GM10266 (cell line): ENCODE results near the gene MAP4K5.

Experiments used
- DNase-seq: peaks from one replicate; pipeline ENCODE4 v3.0.0; 2012; ENCODE audit errors: extremely low spot score
- CTCF ChIP-seq: IDR thresholded peaks from 2 replicates; pipeline ENCODE4 v1.5.1; 2012; ENCODE audit warnings: mild to moderate bottlenecking, low read depth; ENCODE audit not compliant: control insufficient read depth, insufficient read depth; ENCODE audit errors: missing control alignments

The MAP4K5 gene

GRCh38 chr14:50395448-50395847 lies 136.9 kb downstream of the MAP4K5 start:
- no peak for DNase-seq
- no peak for TF ChIP-seq CTCF

DNA sequence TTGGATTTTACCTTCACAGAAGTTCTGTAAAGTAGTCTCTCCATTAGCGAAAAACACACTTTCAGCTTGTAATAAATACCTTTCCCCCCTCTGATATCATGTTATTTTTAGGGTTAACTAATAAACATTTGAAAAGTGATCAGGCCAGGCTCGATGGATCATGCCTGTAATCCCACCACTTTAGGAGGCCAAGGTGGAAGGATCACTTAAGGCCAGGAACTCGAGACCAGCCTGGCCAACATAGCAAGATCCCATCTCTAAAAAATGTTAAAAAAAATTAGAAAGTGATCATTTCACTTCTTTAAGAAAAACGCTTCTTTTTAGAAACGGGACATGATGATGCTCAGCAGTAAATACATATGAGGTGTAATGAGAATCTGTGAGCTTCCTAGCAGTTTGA lies 137.7 kb downstream of the MAP4K5 start:
- DNase-seq = no peak
- TF ChIP-seq CTCF = no peak

- TF ChIP-seq CTCF = no peak
- DNase-seq = no peak
Observed at GRCh38 chr14:50389668-50390441, 142.5 kb downstream of the MAP4K5 start.

GRCh38 chr14:50388256-50388931 lies 144.0 kb downstream of the MAP4K5 start:
- TF ChIP-seq CTCF = no peak
- DNase-seq = no peak

DNA sequence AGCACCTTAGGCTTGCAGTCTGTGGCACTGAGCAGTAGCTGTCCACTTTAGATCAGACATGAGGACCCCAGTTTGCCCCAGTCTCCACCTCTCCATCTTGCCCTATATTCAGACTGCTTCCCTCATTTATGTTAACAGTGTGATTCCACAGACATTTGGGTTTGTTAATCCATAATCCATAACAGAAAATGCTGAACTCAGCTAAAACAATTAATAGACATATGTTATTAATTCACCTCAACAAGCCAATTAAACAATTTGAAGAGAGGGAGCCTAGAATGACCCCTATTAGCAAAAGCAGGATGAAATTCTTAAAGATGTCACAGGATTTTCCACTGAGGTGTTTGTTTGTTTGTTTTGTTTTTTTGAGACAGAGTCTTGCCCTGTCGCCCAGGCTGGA lies 144.8 kb downstream of the MAP4K5 start:
- no peak for DNase-seq
- no peak for TF ChIP-seq CTCF

DNA sequence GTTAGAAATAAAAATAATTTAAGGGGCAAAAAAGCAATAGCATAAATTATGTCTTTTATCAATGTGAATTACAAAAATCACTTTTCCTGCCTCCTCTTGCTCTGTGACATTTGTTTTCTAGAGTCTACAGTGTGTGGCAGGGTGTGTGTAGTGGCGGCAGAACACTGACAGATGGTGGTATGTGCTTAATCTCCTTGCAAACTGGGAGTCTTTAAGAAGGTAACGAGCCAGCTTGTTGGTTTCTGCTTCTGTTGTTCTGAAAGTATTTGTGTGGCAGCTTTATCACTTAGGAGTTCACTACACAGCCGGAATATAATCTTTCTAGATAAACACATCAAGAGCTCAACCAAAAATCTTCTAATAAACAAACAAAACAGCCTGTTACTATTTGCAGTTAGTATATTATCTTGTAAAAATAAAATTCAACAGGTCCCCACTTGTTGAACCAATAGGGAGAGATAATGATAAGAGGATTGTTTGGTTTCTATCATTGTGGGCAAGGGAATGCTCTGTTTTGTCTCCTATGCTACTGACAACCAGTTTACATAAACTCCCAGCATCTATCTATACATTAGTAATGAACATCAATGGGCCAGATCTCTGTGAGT lies 148.6 kb downstream of the MAP4K5 start:
- no peak for TF ChIP-seq CTCF
- DNase-seq = no peak
